Measurements from ENCODE around the gene APBA2. TPM values are rescaled to one million over a fixed set of nuclear protein-coding genes. Genes with fewer than 3 reads are reported as not detected.

The APBA2 gene
- total RNA-seq, 4 donors from 2014 or later: 1.3 to 7.0 (median 2.4) TPM

DNA sequence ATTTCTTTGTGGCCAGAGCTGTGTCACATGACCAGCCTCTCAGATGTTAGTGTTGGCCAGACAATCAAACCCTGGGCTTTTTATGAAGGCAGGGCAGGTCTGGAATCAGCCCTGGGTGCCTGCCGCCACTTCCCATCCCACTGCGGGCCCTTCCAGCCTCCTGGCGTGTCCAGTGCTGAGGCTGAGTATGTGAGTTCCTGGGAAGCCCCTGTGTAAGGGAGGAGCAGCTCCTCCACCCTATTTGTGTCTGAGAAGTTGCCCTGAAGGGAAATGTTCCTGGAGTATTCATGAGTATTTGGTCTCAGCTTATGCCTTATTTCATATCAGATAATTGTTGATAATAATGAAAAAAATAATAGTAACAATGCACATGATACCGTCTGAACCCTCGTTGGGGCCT, 193.7 kb downstream of the APBA2 start:
- Histone ChIP-seq H3K36me3 (no peaks in the 10 kb centered on the region), H3K4me1 (no peaks in the 10 kb centered on the region), H3K27me3 (no peaks in the 10 kb centered on the region), H3K4me3 (no peak overlapping the region), H3K9me3 (no peaks in the 10 kb centered on the region), H3K27ac (no peak overlapping the region)
- no peak for DNase-seq (ENCODE audit: low spot score in 2 of 2)
- TF ChIP-seq, protein P1, sequence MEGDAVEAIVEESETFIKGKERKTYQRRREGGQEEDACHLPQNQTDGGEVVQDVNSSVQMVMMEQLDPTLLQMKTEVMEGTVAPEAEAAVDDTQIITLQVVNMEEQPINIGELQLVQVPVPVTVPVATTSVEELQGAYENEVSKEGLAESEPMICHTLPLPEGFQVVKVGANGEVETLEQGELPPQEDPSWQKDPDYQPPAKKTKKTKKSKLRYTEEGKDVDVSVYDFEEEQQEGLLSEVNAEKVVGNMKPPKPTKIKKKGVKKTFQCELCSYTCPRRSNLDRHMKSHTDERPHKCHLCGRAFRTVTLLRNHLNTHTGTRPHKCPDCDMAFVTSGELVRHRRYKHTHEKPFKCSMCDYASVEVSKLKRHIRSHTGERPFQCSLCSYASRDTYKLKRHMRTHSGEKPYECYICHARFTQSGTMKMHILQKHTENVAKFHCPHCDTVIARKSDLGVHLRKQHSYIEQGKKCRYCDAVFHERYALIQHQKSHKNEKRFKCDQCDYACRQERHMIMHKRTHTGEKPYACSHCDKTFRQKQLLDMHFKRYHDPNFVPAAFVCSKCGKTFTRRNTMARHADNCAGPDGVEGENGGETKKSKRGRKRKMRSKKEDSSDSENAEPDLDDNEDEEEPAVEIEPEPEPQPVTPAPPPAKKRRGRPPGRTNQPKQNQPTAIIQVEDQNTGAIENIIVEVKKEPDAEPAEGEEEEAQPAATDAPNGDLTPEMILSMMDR (IDR thresholded peaks at IDR 0.05): no peak
- TF ChIP-seq POLR2AphosphoS5 (IDR thresholded peaks at IDR 0.05): no peak
- TF ChIP-seq EP300 (IDR thresholded peaks at IDR 0.05): no peak
- TF ChIP-seq POLR2A (IDR thresholded peaks at IDR 0.05): no peak
- 86% methylated on average over 5 of the region's 5 CpGs for WGBS

DNA sequence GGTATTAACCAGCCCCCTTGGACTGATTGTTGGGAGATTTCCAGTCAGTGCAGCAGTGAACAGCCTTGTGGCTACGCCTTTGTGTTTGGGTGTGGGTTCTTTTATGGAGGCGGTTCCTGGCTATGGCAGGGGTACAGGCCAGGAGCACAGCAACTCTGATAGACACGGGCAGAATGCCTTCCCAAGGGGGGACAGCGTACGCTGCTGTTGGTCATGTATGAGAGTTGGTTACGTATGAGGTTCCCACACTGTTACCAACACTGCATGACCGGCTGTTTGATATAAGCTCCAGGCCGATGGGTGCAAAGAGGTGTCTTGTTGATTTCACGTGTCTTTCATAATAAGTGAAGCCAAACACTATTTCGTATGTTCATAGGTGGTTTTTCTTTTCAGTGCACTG, 196.0 kb downstream of the APBA2 start:
- TF ChIP-seq, protein P1 (IDR thresholded peaks at IDR 0.05): no peak
- no peak for TF ChIP-seq POLR2AphosphoS5 (IDR thresholded peaks at IDR 0.05)
- no peak for TF ChIP-seq EP300 (IDR thresholded peaks at IDR 0.05)
- no peak for TF ChIP-seq POLR2A (IDR thresholded peaks at IDR 0.05)
- H3K27me3 ChIP-seq: no peaks in the 10 kb centered on the region
- no peak overlapping the region for H3K4me3 ChIP-seq
- H3K27ac ChIP-seq: no peak overlapping the region
- no peaks in the 10 kb centered on the region for H3K9me3 ChIP-seq
- no peaks in the 10 kb centered on the region for H3K36me3 ChIP-seq
- no peaks in the 10 kb centered on the region for H3K4me1 ChIP-seq
- peak in 1 of 2 donors; percentile 31 for DNase-seq (ENCODE audit: low spot score in 2 of 2)
- WGBS: 93% methylated on average over 10 of the region's 10 CpGs

DNA sequence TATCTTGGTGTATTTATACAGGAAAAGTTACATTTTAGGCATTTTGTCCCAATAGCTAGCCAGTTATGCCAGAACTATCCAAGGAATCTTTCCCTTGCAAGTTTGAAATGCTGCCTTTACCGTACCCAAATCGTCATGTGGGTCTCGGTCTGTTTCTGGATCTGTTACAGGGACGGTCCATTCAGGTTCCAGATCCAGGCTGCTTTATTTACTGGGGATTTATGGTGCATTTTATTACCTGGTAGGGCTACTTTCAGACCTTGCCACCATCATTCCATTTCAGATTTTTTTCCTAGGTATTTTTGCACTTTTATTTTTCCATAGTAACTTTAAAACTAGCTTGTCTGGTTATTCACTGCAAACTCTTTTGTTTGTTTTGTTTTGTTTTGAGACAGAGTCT, 197.4 kb downstream of the APBA2 start:
- Histone ChIP-seq H3K4me3 (no peak overlapping the region), H3K9me3 (no peaks in the 10 kb centered on the region), H3K4me1 (no peaks in the 10 kb centered on the region), H3K27me3 (no peaks in the 10 kb centered on the region), H3K27ac (no peak overlapping the region), H3K36me3 (no peaks in the 10 kb centered on the region)
- no peak for DNase-seq (ENCODE audit: low spot score in 2 of 2)
- WGBS: 92% methylated on average over 4 of the region's 4 CpGs
- TF ChIP-seq, protein P1 (IDR thresholded peaks at IDR 0.05): no peak
- TF ChIP-seq POLR2A (IDR thresholded peaks at IDR 0.05): no peak
- no peak for TF ChIP-seq EP300 (IDR thresholded peaks at IDR 0.05)
- TF ChIP-seq POLR2AphosphoS5 (IDR thresholded peaks at IDR 0.05): no peak

DNA sequence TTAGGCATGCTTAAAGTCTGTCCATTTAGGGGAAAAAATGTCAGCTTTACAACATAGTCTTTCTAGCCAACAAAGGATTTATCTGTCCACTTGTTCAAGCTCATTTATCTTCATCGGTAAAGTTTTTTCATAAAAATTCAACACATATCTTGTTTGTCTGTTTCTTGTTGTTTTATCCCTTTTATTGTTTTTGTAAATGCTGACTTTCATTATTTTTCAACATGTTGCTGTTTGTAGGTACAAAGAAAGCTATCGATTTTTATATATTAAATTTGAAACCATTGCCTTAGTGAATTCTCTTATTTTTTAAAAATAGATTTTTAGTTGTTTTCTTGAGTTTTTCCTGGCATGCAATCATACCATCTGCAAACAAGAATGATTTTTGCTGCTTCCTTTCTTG, 198.1 kb downstream of the APBA2 start:
- Histone ChIP-seq H3K4me3 (no peak overlapping the region), H3K27ac (no peak overlapping the region), H3K9me3 (no peaks in the 10 kb centered on the region), H3K27me3 (no peaks in the 10 kb centered on the region), H3K36me3 (no peaks in the 10 kb centered on the region), H3K4me1 (no peaks in the 10 kb centered on the region)
- no peak for DNase-seq (ENCODE audit: low spot score in 2 of 2)
- TF ChIP-seq EP300 (IDR thresholded peaks at IDR 0.05): no peak
- TF ChIP-seq POLR2A (IDR thresholded peaks at IDR 0.05): no peak
- TF ChIP-seq POLR2AphosphoS5 (IDR thresholded peaks at IDR 0.05): no peak
- TF ChIP-seq, protein P1 (IDR thresholded peaks at IDR 0.05): no peak
- WGBS: 85% methylated on average over 2 of the region's 2 CpGs

DNA sequence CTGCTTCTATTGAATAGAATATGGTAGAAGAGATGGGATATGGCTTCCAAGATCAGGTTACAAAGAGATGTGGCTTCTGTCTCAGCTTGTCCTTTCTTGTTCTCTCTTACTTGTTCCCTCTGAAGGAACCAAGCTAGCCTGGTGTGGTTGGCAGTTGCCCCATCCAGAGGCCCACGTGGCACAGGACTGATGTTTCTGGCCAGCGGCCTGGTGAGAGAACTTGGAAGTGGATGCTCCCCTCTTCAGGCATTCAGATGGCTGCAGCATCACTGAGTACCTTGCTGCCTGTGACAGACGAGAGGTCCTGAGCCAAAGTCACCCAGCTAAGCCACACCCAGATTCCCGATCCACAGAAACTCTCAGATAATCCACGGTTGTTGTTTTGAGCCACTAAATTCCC, 200.2 kb downstream of the APBA2 start:
- TF ChIP-seq, protein P1 (IDR thresholded peaks at IDR 0.05): no peak
- no peak for TF ChIP-seq POLR2A (IDR thresholded peaks at IDR 0.05)
- no peak for TF ChIP-seq POLR2AphosphoS5 (IDR thresholded peaks at IDR 0.05)
- no peak for TF ChIP-seq EP300 (IDR thresholded peaks at IDR 0.05)

More for the DNA sequence above, 200.2 kb downstream of the APBA2 start:
- no peaks in the 10 kb centered on the region for H3K36me3 ChIP-seq
- DNase-seq (ENCODE audit: low spot score in 2 of 2): no peak
- no peaks in the 10 kb centered on the region for H3K4me1 ChIP-seq
- H3K9me3 ChIP-seq: no peaks in the 10 kb centered on the region
- no peak overlapping the region for H3K27ac ChIP-seq
- WGBS: 82% methylated on average over 5 of the region's 5 CpGs
- no peak overlapping the region for H3K4me3 ChIP-seq
- H3K27me3 ChIP-seq: peaks cover 2% of the 10 kb centered on the region
